Activated CD8-positive, alpha-beta memory T cell treated with anti-CD3 and anti-CD28 coated beads, Interleukin-2, amount 50 U/mL, for 4 hours (primary cell): ENCODE data around the gene QRSL1.
"Not testable (repeated sequence)": the region's sequence is repeated elsewhere in the genome, so short reads cannot be mapped to it uniquely, and the experiment has no call there.

Experiments
- DNase-seq: peaks from one replicate; pipeline ENCODE4 v3.0.0-alpha.2; 2020

QRSL1 gene

DNA sequence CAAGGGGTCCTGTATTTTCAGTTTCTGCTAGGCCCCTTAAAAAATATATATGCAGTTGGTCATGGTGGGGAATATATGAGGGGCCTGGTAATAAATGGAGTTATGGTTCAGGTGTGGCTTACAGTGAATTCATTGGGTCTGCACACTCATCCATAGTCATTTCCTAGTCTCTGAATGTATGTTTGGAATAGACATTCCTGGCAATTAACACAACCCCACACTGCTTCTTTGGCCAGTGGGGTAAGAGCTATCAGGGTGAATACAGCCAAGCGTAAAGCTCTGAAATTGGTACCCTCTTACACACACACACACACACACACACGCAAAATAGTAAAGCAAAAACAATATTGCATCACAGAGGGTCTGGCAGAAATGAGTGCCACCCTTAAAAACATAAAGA lies 56.5 kb downstream of the QRSL1 start:
- no peak for DNase-seq

DNA sequence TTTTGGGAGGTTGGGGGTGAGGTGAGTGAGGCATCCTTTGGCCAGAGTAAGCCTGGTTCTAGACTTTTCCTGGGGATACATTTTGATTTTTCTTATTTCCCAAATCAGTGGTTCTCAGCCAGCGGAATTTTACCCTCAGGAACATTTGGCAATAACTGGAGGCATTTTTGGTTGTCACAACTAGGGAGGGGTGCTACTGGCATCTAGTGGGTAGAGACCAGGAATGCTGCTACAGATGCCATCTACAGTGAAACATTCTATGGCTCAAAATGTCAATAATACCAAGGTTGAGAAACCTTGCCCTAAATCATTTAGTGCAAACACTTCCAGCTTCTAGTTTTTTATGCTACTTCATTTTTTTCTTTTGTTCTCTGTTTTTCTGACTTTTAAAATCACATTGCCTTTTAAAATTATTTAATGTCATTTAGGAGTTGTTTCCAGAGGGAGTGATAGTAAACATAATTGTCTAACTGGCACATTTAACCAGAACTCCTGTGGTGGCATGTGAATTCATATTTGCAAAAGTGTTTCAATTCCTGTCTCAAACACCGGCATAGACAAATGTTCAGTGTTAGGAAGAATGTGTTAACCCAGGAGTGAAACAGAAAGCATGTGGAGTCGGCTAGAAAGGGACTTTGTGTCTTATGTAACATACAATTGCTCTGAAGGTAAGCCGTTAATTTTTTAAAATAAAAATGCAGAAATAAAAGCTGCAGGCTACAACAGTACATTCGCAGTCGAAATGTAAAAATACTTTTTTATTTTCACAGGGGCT lies 59.0 kb downstream of the QRSL1 start:
- DNase-seq: no peak

DNA sequence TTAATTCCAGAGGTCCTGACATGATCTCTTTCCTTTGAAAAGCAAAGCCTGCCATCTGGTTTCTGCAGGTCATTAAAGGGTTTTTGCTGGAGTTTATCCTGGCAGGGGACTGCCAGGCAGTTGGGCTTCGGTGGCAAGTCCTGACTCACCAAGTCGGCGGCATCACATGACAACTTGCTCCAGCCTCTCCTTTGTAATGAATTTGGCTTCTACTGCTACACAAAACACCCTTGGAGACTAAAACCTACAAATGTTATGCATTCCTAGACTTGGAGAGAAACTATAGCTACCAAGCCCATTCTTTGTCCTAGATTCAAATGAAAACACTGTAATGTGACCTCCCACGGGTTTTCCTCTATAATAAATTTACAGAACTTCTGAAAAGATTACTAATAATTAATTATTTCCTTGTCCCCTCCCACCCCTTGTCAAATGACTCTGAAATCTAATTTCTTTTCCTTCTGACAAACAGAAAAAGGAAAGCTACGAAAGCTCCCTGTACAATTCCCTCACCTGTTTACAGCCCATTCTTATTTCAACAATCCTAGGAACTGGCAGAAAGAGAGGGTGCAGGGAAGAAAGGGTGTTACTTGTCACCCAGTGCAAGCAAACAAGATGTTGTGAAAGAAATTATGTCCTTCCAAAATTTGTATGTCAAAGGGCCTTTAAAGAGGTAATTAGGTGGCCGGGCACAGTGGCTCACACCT lies 62.9 kb downstream of the QRSL1 start:
- no peak for DNase-seq

DNA sequence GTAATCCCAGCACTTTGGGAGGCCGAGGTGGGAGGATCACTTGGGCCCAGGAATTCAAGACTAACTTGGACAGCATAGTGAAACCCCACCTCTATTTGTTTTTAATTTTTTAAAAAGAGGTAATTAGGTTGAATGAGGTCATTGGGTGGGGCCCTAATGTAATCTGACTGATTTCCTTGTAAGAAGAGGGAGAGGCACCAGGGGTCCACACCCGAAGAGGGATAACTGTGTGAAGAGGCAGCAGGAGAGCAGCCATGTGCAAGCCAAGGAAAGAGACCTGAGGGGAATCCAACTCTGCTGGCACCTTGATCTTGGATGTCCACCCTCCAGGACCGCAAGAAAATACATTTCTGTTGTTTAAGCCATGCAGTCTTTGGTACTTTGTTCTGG lies 63.4 kb downstream of the QRSL1 start:
- DNase-seq: no peak

DNA sequence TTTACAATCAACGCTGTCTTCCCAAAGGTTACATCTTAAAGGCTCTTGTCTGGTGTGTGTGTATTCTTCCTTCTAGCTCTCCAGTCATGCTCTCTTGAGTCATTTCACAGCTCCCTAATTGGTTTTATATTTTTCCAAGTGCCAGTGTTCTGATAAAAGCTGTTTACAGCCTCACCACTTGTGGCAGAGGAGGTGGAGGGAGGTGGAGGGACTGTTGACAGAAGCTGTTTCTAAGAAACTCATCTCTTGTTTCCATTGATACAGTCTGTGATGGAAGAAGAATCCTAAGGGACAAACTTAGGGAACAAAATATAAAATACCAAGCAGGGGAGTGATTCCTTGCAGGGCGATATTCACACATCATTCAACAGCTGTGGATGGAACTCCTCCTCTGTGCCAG lies 64.0 kb downstream of the QRSL1 start:
- no peak for DNase-seq

DNA sequence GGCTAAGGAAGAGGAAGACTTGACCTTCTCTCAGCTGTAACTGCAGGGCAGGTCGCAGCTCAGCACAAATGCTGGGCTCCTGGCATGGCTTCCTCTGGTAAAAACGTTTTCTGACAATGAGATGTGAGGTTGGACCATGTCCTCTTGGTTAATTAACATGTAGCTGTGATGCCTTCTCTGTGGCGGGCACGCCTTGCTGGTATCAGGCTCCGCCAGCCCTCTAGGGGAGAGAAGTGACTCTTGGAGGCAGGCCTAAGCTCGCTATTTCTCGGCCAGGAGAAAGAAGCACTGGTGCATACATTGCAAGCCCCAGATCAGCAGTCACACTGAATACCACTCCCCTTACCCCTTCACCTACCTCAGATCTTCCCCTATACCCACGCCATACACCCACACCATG lies 65.0 kb downstream of the QRSL1 start:
- DNase-seq: no peak

DNA sequence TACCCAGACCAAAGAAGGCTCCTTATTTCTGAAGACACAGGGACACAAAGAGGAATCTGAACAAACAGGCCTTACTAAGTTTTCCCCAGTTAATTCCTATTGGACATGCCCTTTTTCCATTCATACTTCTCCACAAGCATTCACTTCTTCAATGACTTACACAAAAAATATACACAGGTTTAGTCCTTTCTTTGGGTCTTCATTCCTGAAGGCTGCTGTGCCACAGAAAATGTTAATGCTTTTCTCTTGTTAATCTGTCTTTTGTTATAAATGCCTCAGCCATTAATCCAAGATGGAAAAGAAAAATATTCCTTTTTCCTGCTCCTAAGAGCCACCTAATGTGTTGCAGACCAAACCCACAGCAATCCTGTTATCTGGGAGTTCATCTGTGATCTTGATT lies 71.2 kb downstream of the QRSL1 start:
- DNase-seq: no peak

DNA sequence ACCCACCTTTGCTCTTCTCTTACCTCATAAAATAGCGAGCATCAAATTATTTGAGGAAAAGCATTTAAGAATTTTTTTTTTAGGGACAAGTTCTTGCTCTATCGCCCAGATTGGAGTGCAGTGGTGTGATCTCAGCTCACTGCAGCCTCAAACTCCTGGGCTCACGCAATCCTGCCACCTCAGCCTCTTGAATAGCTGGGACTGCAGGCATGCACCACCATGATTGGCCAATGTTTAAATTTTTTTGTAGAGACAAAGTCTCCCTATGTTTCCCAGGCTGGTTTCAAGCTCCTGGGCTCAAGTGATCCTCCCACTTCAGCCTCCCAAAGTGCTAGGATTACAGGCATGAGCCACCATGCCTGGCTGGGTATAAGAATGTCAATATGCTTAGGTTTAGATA lies 71.8 kb downstream of the QRSL1 start:
- DNase-seq: not testable (repeated sequence)

DNA sequence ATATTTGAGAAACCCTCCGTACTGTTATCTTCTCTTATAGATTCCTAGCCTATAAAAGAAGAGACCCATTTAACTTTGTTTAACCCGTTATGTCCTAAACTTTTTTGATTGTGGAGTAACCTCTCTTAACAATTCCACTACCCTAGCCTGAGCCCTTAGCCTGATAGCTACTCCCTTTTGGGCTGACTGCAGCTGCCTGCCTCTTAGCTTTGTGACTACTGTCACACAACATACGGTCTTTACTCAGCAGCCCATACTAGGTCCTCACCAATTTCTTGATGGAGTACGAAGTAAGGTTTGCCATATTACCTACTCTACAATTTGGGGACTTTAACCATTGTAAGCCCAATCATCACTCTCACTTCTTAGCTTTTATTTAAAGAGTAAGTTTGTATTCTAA lies 72.7 kb downstream of the QRSL1 start:
- no peak for DNase-seq

DNA sequence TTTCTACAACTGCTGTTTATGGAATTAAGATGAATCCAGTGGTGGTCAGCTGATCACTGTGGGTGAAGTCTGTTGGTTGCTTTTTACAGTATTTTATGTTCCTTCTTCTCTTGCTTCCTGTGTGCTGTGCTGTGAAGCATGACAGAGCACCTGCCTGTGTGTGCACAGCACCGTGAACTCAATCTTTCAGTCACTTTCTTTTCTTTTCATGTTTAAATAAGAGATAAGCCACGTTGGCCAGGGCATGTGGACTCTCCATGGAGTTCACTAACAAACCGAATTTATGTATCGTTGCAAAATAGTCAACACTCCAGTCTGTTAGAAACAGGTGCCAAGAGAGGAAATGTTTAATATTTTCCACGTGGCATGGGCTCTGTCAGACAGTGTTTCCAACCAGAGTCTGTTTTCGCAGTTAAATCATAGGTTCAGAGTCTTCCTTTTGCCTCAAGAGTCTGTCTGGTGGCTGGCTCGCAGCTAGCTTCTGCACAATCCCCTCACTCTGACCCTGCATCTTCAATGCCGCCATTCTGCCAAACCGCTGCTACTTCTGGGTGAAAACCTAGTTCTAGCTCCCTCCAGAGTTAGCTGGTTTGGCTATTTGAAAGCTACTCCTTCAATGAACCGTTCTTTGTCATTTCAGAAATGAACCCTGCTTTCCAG lies 73.2 kb downstream of the QRSL1 start:
- DNase-seq: no peak

DNA sequence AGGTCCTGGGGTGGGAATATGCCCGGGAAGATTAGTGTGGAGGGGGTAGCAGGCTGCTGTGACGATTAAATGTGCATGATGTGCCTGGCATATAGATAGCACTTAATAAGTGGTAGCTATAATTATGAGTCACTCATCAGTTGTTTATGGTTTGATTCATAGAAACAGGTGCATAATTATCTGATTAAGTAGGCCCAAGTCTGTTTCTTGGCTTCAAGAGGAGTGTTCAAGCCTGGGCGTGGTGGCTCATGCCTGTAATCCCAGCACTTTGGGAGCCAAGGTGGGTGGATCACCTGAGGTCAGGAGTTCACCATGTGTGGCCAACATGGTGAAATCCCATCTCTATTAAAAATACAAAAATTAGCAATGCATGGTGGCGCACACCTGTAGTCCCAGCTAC lies 74.9 kb downstream of the QRSL1 start:
- no peak for DNase-seq

DNA sequence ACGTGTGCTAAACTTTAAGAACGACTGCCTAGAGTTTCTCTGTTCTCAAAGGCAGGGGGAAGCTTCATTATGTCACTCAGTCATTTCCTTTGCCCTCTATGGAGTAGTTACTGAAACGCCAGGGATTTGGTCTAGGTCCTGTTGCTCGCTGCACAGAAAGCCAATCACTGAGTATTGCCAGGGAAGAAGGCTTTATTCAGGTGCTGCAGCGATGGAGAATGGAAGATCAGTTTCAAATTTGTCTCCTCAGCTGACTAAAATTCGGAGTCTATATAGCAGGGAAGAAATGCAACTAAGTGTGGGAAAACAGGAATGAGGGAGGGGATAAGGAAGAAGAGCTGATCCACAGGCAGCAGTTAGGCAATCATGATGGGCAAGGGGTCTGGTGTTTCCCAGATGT lies 75.8 kb downstream of the QRSL1 start:
- DNase-seq: no peak

DNA sequence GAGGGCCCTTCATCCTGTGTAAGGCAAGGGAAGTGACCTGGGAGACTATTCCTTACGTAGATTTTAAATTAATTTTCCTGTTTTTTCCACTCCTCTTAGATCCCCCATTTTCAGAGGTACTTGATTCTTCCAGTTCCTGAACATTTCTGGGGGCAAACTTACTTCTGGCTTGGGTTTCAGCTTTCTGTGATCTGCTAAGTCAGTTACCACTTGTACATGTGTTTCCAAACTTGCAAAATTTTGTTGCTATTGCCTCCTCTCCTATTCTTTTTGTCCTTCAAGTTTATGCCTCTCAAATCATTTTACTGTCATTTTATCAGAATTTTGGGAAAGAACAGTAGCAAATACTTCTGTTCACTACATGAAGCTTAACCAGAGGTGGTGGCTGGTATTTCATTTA lies 81.2 kb downstream of the QRSL1 start:
- DNase-seq: no peak

DNA sequence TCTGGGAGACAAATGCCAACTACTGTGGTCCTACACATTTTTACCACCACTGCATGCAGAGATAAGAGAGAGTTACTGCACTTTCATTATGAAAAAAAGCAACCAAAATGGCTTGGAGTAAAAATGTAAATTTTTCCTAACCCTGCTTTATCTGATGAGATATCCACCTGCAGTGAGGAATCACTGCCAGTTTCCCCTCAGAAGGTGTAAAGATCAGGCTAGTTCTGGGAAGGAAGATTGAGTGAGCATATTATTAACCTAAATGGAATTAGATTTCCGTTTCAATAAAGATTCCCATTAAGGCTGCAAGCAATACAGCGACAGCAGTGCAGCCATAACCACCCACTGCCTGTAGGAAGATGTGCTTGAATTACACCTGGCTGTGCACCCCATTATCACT lies 84.9 kb downstream of the QRSL1 start:
- DNase-seq: no peak

DNA sequence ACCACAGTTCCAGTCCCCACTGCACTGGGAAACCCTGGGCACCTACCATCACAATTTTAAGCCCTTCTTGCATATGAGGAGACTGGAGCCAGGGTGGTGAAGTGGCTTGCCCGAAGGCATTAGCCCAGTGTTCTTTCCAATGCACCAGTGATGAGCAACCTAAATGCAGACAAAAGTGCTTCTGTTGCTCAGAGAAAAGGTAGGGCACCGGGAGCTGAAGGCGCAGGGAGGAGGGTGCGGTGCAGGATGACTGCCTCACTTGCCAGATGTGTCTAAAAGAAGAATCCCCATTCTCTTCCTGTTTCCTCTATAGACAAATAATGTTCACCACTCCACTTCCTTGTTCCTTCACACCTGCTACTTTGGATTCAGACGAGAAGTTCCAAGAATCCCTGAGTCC lies 86.5 kb downstream of the QRSL1 start:
- DNase-seq: no peak

DNA sequence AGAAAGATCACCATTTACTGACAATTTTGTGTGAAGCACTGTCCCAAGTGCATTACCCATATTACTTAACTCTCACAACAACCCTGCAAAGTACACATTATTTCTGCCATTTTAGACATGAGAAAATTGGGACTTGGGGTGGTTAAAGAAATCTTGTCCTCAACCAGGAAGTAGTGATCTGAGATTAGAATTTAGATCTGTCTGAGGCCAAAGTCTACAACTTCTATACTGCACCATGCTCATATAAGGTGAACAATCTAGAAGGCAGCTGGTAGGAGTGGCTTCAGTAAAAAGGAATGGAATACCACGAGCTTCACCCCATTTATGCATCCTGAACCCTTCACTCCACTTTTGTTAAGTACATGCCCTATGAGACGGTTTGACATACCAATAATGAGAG lies 87.6 kb downstream of the QRSL1 start:
- DNase-seq: no peak
